GM18519 (cell line): ENCODE results near the gene TIAM2.

ENCODE experiments used
- ATAC-seq: cut with Tn5 transposase; IDR thresholded peaks from one replicate; pipeline ENCODE4 v1.9.1; 2021; ENCODE audit warnings: mild to moderate bottlenecking, moderate library complexity; ENCODE audit not compliant: unreplicated experiment, low FRiP score

The TIAM2 gene

DNA sequence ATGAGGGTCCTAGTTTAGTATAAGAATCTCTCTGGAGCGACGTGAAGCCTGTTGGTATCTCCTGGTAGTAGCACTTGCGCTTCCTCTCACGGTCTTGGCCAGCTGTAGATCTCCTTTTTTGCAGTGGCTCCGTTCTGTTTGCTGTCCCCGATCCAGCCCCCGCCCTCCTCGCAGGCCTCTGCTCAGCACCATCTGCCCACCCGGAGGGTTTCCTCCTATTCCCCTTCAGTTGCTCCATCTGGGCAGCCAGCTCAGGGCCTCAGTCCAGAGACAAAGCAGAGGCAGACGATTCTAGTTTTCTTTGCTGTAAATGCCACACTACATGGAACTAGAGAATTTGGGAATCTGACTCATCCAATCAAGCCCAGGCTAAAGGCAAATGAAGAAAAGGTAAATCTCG lies 126.6 kb downstream of the TIAM2 start:
- no peak for ATAC-seq

DNA sequence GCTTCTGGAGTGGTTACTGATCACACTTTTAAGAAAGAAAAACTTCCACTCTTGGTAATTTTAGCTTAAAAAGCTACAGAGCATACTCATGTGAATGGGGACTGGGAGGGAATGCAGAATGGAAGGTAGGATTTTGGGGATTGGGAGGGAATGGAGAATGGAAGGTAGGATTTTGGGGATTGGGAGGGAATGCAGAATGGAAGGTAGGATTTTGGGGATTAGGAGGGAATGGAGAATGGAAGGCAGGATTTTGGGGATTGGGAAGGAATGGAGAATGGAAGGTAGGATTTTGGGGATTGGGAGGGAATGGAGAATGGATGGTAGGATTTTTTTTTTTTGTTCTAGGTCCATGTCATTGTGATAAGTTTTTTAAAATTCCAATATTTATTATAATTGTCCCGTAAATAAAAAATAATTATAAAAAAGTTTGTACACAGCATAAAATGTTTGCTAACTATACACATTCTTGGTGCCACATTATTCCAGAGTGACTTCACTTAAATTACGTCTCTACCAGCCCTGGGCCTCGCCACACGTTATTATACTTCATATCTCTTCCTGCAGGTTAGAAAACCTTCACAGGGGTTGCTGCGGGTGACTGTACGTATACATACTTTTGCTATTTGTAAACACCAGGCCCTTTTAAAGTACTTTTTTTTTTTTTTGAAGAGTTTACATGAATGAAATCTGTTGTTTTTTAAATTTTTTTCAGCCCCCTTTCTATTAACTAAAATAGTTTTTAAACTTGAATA lies 127.3 kb downstream of the TIAM2 start:
- ATAC-seq = no peak

DNA sequence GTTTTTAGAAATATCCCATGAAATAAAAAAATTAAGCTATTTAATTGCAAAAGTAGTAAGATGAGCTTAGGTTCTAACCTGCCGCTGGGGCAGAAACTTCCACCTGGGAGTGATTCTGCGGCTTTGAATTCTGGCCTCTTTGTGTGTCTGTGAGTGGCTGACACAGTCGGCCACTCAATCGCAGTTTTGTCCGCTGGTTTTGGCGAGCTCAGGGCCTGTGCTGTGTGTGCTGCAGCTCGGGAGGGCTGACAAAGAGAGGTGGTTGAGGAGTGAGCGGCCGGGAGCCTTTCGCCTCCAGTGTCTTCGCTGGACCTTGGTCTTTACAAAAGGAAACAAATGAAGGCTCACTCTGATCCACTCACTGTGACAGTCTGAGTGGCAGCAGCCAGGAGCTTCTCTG lies 128.4 kb downstream of the TIAM2 start:
- ATAC-seq = no peak

DNA sequence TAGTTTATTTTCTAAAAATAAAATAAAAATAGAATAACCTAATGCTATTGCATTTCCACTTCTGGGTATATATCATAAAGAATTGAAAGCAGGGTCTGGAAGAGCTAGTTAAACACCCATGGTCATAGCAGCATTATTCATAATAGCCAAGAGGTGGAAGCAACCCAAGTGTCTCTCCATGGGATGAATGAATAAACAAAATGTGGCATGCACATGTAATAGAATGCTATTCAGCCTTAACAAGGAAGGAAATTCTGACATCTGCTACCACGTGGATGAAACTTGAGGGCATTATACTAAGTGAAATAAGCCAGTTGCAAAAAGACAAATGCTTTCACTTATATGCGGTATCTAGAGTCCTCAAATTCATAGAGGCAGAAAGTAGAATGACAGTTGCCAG lies 130.8 kb downstream of the TIAM2 start:
- ATAC-seq = no peak

DNA sequence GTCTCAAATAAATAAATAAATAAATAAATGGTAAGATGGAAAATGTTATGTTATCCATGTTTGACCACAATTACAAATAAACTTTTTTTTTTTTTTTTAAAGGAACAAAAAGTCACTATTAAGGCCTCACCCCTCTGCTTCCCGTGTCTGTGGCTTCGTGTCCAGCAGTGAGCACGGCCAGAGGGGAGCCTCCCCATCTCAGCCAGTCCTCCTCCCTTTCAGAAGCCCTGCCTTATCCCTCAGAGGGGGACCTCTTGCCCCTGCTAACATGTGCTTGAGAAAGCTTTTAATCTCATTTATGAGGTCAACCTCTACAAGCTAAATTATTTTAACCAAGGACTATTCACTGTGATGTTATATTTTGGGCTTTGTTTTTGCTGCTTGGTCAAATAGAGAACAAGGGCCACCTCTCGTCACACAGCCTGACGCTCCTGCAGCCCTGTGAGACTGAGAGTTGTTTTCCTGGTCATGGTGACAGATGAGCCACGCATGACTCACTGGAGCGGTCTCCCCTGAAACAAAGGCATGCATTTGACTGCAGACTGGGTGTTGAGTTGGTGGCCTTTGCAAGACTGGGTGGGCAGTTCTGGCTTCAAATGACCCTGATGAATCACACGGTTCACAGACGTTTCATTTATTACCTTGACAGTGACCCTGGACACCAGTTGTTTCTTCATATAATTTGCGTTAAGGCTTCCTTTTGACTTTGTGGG lies 131.8 kb downstream of the TIAM2 start:
- ATAC-seq = no peak

DNA sequence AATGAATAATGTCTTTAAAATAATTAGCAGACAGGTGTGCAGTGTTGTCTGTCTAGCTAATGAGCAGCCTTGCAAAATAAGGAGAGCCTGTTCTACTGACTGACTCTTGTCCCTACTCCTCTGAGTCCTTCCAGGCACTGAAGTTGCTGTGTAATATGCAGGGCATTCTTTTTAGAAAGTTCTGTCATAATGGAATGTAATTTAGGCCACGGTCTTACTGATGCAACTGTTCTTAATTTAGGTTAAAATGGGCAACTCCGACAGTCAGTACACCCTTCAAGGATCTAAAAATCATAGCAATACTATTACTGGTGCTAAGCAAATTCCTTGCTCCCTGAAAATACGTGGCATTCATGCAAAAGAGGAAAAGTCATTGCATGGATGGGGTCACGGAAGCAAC lies 133.9 kb downstream of the TIAM2 start:
- no peak for ATAC-seq

DNA sequence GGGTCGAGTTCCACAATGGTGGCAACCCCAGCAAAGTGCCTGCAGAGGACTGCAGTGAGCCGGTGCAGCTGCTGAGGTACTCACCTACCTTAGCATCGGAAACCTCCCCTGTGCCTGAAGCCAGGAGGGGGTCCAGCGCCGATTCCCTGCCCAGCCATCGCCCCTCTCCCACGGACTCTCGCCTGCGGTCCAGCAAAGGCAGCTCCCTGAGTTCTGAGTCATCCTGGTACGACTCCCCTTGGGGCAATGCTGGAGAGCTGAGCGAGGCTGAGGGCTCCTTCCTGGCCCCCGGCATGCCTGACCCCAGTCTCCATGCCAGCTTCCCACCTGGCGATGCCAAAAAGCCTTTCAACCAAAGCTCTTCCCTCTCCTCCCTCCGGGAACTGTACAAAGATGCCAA lies 134.6 kb downstream of the TIAM2 start:
- no peak for ATAC-seq

DNA sequence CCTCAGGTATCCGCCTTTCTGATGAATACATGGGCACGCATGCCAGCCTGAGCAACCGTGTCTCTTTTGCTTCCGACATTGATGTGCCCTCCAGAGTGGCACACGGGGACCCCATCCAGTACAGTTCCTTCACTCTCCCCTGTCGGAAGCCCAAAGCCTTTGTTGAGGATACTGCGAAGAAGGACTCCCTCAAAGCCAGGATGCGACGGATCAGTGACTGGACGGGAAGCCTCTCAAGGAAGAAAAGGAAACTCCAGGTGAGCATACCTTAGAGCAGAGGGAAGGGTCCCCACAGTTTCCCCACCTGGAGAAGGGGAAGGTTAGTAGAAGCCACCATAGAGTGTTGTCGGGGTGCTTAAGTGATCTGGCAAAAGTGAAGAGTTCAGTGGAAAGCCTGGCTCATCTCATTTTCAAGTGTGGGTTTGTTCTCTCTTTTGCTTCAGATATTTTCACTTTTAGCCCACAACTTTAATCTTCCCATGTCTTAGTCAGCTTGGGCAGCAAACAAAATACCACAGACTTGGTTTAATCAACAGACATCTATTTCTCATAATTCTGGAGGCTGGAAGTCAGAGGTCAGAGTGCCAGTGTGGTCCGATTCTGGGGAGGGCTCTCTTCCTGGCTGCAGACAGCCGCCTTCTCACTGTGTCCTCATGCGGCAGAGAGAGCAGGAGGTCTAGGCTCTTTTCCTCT lies 135.2 kb downstream of the TIAM2 start:
- no peak for ATAC-seq

DNA sequence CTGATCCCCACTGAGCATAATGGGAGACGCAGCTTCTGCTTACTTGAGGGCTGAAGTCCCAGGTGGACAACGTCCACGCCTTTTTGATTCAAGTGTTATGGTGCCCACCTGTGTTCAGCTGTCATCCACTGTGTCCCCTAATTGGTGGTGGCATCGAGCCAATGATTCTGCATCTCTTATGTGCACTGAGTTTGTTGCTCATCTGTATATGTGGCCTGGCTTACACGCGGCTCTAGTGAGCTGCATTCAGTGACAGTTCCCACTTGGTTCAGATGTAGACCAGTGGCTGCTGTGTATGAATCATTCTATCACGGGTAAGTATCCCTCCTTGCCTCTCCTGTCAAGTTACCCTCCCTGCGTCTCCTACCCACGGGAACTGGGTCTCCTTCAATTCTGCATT lies 137.5 kb downstream of the TIAM2 start:
- ATAC-seq = no peak

DNA sequence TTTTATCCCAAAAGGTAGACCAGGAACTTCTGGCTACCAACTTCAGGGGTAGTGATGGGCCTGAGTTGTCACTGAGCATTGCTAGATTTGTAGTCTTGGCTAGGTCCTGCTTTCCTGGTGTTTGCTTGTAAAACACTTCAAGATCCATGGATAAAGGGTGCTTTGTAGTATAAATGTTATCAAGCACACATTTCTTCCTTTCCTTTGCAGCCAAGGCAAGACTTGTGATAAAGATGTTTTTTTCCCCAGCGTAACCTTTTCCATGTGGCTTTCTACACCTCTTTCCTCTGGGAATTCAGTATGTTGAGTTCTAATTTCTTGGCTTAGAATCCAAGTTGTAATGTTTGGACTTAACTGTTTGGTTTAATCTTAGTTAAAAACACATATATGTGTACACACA lies 145.9 kb downstream of the TIAM2 start:
- ATAC-seq = no peak

DNA sequence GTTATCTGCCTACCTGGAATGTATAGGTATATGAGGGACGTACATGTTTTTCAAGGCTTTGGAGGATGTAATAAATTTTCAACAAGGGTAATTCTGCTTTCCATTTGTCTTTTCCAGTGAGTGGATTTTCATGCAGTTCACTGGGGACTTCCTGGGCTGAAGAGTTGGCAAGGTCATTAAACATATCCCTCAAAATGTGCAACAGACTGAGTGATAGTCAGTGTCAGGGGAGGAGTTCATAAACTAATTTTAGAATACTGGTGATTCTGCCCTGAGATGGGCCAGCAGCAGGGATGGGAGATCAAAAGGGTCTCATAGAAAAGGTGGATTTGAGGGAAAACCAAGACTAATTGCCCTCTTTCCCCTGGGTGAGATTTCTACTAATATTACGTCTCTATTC lies 146.4 kb downstream of the TIAM2 start:
- ATAC-seq = no peak

DNA sequence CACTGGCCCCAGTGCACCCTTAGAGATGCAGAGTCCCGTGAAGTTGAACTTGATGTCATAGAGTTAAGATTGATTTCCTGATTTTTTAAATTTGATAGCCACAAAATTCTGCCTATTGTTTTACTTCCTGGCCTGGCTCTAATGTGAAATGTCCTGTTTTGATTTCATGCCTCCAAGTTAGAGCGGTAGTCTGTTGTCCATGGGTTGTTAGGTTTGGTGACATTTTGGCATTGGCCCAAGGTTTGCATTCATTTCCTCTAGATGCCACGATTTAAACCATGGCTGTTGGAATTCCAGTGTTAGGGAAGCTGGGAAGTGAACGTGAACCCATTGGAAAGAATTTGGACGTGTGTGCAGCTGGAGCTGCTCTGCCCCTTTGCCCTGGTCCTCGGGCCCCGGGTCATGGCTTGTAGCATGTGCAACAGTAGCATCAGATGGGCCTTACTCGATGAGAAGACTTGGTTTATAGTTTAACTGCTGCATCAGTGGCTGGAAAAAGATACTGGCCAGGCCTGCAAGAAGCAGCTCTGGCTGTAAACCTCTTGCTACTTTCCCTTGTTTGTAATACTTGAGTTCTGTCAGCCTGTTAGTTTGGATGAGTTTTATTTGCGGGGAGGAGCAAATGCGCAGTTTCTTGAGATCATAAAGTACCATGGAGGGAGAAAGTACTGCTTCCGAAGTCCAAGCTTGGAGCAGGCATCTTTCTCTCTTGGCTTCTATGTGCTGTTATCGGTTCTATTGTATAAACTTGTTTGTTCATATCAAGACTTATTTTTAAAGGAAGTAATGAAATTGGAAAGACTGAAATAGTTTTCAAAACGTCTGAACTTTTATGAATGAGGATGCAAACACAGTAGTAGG lies 147.3 kb downstream of the TIAM2 start:
- no peak for ATAC-seq

DNA sequence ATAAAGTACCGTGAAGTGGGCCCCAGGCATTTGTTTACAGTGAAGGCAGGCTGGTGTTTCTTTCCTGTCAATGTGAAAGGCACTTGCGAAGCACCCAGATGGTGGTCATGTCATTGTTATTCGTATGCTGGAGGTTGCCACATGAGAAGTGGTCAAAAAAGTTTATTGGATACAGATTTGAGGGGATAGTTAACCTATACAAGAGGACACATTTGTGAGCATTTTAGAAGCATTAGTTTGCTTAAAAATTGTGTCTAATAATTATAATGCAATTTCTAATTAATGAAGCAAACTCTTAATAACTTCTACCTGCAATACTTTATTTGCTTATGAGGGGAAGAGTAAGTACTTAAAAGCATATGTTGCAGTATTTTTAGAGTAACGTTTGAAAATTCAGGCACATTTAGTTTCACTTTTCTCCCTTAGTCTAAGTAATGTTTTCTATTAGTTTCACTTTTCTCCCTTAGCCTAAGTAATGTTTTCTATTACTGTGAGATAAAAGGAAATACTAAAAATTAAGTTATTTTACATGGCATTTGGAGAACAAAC lies 148.0 kb downstream of the TIAM2 start:
- ATAC-seq = no peak

DNA sequence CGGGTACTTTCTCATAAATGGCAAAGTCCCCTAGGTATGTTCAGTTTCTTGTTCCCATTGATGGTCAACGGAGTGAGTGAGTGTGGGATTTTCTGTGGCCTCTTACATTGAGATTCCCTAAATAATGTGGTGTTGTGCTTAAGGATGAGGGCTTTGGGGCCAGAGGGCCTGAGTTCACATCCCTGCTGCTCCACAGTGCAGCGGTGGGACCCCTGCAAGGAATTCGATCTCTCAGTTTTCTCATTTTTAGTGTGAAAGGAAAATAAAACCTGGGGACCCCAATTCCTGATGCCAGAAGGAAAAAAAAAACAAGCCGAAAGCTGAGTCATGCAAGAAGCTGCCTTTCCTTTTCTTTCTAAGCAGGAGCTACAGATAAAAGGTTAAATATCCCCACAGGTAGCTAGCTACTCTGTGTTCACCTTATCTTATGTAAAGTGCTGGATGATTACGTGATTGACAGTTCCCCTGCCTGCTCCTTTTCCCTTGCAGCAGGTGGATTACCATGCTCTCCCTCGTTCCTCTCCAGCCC lies 148.5 kb downstream of the TIAM2 start:
- no peak for ATAC-seq

DNA sequence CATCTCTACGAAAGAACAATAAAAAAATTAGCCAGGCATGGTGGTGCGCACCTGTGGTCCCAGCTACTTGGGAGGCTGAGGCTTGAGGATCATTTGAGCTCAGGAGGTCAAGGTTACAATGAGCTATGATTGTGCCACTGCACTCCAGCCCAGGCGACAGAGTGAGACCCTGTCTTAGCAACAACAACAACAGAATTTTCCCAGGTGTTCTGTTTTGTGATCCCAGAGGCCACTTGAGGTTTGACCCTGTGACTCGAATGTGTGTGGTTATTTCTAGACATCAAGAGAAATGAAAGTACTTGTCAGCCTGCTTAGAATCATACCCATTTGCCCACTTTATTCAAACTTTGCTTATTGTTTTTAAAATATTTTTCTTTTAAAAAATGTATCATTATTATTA lies 151.1 kb downstream of the TIAM2 start:
- no peak for ATAC-seq

DNA sequence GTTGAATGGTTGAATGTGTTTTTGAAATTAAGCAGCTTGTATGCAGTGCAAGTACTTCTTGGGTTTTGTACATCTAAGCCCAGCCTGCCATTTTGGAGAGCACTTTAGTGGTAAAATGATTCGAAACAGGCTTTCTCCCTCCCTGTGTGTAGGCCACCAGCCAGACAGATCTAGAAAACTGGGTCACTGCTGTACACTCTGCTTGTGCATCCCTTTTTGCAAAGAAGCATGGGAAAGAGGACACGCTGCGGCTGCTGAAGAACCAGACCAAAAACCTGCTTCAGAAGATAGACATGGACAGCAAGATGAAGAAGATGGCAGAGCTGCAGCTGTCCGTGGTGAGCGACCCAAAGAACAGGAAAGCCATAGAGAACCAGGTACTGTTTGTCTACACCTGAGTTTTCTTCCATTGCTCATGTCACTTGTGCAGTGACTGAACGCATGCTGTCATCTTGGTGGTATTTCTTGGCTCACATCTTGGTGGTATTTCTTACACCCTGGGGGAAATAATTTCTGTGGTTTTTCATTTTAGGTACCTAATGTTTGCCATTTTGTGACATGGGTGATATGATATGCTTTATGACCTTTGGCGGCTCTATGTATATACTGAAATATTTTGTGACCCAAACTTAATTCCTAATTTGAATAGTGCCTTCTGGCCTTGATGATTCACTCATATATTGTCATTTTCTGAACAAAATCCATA lies 153.0 kb downstream of the TIAM2 start:
- no peak for ATAC-seq

DNA sequence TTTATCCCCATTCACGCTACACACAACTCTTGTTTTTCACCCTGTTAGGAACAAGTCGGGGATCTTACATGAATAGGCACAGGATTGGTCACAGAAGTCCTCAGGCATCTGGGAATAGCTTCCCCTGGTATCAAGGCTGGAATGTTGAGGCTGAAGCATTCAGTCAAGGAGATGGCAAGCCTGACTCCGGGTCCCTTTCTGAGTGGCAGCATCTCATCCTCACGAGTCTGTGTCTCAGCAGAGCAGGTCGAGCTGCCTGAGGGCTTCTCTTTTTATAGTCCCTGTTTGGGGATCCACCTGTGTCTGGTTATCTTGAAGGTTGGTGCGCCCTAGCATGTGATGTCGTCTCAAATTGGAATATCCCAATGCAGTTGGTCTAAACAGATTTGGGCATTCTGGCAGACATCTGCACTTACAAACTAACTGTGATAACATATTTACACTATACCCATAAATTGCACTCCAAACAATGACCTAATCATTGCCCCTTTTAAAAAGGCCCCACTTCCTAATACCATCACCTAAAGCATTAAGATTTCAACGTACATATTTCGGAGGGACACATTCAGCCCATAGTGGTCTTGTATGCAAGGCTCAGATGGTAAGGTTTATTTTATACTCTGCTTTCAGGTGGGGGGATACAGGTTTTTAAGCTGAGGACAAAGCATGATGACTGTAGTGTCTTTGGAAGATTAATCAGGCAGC lies 156.0 kb downstream of the TIAM2 start:
- ATAC-seq = no peak

DNA sequence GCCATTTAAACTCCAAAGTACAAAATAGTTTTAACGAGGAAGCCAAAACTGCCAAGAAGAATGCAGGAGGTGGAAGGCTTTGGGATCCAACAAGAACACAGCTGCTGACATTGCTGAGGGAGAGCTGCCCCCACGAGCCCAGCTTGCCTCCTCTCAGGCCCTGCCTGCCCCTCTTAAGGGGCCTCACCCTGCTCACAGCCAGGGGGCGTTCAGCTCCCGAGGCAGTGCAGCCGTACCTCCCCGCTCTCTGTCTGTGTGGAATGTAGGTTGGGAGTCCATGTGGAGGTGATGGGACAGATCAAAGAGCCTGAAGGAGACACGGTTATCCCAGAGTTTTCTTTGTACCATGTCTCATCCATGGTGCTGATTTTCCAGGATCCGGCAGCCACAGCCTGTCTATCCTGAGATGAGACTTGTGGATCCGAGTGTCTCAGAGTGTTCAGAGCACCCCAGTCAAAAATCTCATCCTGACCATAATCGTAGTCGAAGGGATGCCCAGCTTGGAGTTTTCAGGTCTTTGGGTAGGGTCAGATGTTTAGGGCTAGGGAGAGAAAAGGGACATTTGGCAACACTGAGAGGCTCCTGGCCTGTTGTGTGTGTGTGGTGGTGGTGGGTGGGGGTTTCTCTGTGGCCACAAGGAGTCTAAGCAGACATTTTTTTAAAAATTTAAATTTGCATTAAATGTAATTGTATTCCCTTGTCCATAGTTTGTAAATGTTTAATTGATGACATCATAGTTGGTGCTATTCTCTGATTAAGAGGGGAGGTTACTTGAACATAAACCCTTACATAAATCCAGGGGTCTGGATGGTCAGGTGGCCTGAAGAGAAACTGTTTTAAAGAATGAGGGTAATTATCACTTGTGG lies 157.3 kb downstream of the TIAM2 start:
- ATAC-seq = no peak
